ENCODE data around the gene LTB4R2.
"Not testable (repeated sequence)": the region's sequence is repeated elsewhere in the genome, so short reads cannot be mapped to it uniquely, and the experiment has no call there.

LTB4R2 gene

DNA sequence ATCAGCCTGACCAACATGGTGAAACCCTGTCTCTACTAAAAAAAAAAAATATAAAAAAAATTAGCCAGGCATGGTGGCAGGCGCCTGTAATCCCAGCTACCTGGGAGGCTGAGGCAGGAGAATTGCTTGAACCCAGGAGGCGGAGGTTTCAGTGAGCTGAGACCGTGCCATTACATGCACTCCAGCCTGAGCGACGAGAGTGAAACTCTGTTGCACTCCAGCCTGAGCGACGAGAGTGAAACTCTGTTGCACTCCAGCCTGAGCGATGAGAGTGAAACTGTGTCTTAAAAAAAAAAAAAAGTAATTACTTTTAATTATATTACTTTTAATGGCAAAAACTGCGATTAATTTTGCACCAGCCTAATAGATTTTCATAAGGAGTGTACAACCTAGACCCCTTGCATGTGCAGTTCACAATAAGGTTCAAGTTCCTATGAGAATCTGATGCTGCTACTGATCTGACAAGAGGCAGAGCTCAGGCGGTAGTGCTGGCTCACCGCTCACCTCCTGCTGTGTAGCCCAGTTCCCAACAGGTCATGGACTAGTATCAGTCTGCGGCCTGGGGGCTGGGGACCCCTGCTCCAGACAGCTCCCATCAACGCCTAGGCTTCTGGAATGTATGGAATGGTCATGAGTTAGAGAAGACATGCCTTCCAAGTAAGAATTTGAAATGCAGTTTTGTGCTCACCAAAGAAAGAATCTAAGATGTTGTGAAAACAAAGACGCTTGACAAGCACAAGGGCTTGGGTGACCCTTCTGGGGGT lies 11.5 kb downstream of the LTB4R2 start:
- no peak for DNase-seq

DNA sequence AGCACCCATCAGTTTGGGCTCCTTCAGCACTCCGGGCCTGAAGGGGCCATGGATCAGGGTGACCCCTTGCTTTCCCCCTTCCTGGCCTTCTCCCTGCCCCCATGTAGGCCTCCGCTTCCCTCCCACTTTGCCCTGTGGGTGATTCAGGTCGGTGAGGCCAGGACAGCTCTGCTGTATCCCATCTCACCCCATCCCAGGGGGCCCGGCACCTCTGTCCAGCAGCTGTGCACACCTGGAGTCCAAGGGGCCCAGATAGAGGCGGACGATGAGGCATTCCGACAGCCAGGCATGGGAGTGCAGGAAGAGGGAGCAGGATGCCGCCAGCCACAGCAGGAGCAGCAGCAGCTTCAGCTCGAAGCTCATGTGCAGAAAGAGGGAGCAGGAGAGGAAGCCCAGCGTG lies 12.7 kb downstream of the LTB4R2 start:
- DNase-seq, result no peak

DNA sequence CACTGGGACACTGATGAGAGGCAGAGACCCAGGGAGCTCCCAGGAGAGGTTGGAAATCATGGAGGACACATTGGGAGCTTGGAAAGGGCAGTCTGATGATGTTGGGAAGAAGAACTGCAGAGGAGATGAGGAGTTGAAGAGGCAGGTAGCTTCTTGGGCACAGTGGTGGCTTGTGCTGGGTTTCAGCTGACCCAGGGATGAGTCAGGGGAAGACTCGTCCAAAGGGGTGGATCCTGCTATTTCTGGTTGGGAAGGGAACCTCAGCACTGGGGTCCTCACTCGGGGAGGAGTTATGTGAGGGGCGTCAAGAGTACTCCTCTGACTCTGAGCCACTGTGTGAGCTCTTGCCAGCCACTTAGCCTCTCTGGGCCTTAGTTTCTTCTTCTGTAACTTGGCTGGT lies 13.4 kb downstream of the LTB4R2 start:
- no peak for DNase-seq

DNA sequence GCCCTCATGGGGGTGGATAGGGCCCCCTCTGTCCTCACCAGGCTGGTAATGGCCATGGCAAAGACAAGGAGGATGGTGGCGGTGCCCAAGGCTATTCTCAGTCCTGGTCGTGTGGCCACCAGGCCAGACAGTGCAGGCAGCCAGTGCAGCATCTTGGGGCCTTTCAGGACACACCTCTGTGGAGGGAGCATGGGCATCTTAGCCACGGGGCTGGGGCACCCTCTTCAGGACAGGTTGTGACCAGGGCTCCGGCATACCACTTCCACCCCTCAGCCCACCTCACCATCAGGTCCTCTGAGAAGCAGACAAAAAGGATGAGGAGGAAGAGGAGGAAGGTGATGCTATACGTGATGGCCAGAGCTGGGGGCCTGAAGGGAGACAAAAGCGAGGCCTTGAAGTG lies 14.1 kb downstream of the LTB4R2 start:
- DNase-seq, result no peak

DNA sequence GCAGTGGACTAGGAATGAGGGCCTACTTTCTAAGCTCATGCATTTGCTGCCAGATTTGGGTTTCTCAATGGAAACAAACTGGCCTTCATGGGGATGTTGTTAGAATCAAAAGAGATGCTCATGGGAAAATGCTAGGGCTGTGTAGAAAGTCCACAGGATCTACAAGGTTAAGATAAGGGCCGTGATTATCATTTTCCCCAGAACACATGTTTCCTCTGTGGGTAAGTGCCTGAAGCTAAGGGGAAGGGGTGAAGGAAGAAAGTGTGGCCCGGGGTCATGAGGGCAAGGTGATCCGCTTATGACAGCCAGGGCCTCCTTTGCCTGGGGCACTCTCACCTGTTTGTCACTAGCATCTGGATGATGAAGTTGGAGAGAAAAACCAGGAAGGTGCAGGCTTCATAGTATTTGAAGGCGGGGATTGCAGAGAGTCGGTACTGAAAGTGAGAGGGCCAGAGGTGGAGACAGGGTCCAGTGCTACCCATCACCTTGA lies 15.1 kb downstream of the LTB4R2 start:
- DNase-seq, result no peak

DNA sequence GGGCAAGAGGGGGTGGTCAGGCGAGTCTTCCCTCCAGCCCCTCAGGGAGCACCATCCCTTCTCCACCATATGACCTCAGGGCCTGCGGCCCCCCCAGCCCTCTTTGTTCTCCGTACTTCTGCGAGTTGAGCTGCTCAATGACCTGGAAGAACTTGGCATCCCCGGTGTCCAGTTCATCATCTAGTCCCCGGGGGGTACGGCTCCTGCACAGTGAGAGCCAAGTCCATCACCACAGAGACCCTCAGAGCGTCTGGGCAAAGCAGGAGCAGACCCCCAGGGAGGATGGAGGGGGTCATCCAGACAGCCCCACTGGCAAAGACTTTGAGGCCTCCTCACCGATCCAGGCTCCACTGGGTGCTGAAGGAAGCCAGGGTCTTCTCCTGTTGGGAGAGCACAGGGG lies 16.0 kb downstream of the LTB4R2 start:
- no peak for DNase-seq

DNA sequence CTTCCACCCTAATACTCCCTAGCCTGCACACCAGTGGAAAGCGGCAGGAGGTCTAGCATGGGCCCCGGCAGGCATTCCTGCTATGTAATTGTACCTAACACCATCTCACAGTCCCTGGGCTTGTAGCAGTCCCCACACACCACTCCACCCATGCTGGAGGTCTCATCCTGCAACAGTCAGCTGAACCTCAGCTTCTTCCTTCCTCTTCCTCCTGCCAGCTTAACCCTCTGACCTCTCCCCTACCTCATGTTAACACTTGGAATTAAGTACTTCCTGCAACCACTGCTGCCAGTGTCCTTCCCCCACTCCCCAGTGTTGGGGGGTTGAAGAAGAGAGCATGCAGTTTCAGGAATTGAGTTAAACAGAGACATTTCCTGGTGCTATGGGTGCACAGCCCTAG lies 17.4 kb downstream of the LTB4R2 start:
- DNase-seq, result no peak

DNA sequence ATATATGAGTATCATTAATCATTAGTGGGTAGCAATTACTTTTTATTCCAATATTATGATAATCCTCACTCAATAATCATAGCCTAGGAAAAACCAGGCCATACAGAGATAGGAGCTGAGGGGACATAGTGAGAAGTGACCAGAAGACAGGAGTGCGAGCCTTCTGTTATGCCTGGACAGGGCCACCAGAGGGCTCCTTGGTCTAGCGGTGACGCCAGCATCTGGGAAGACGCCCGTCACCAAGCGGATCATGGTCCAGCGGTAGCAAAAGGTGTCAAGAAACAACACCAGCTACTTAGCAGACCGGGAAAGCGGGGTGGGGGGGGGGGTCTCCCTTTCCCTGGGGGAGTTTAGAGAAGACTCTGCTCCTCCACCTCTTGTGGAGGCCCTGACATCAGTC lies 18.0 kb downstream of the LTB4R2 start:
- not testable (repeated sequence) for DNase-seq

DNA sequence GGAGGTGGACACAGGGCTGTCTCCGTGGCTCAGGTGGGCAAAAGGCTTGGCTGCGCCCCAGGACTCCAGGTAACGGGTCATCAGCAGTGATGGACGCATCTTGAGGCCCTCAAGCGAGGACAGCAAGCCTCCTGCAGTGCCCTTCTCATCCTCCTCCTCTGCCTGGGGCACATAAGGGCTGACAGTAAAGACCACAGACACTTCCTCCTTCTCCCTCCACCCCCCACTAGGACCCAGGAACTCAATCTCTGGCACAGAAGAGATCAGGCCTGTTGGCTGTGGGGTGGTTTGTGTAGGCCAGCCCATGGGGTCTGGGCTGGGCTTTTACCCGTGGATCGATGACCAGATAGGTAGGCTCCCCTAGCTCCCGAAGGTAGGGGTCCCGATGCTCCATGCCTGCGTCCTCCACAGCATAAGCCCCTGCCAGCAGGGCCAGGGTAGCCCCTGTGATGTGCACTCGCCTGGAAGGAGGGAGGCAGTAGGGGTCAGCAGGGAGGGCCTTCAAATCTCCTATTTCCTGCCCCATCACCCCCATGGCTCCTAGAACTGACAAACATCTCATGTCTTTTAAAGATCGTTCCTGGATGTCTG lies 19.2 kb downstream of the LTB4R2 start:
- no peak for DNase-seq

DNA sequence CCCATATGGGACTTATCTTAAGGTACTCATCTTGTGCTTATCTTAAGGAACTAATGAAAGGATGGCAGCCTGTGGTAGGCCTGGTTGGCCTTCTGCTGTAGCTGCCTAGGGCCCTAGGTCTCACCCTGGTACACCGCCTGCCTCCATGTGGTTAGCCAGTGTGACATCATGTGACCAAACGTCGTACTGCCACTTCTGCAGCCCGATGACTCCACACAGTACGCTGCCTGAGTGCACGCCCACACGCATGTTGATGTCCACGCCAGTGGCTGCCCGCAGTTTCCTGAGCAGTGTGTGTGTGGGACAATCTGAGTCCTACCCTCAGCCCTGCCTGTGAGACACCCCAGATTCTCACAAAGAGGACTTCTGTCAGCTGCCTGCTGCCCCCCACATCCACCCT lies 19.8 kb downstream of the LTB4R2 start:
- peak; percentile 85 for DNase-seq

DNA sequence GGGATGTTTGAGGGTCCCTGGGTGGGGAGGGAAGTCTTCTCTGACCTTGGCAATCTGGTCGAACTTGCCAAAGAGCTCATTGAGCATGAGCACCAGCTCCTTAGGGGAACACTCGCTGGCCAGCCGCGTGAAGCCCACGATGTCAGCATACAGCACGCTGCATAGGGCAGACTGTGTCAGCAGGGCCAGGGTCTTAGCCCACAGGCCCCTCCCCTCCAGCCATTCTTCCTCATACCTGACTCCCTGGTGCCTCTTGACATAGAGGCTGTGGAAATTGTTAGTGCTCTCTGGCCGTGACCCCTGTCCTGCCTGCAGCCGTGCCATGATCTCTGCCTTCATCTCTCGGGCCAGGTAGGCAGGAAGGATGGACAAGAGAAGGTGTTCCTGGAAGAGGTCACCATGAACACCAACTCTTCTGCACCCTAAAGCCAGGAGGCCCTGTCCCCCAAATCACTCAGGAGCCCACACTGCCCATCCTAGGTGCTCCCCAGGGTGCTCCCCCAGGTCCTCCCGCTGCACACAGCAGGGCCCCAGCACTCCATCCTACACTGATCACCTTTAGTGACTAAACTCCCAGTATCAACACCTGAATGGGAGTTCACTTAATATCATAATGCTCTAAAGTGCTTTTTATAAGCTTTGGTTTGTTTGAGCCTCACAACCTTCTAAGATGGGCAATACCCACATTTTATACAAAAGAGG lies 21.2 kb downstream of the LTB4R2 start:
- no peak for DNase-seq

DNA sequence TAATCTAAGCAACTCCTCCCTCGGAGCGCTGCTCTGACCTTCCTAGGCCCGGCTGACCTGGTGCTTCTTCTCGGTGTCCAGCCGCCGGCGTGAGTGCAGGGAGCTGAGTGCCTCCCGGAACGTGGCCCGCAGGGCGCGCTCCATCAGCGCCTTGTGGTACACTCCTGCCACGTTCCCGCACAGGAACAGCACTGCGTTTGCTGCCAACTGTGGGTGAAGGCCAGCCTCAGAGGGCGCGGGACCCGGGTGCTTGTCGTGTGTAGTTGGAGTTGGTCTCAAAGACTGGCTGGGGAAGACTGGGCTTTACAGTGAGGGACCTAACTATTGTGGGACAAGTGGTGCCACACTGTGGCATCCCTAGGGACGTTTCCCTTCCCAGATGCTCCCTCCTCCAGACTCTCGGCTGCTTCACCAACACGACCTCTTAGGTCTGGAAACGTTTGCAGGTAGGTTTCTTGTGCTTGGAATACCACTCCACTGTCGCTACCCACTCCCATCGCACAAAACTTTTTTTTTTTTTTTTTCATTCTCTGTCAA lies 21.9 kb downstream of the LTB4R2 start:
- DNase-seq, result no peak

DNA sequence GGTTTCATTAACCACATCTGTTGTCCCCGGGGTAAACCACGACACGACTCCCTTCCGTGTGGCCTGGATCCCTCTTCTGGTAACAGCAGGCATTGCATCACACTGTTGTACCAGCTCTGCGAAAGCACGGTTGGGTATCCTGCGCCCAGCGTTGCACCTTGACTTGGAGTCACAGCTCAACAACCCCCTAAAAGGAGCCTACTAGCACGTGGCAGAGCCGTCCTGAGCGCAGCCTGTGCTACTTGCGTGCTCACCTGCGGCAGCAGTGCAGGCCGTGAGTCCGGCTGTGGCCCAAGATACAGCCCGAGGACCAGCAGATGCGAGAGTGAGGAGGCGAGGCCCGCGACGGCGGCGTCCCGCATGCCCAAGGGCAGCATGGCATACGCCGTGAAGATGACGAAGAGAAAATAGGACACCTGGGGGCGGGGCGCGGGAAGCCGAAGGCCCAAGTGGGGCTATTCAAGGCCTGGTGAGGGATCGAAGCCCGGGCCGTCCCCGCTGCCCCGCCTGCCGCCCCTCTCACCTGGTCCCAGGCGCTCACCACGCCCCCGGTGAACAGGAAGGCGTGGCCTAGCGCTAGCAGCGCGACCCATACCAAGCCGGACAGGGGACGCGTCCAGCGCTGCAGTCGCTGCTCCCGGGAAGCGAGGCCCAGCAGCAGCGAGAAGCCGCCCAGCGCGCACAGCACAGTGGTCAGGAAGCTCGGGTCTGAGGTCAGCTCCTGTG lies 22.5 kb downstream of the LTB4R2 start:
- peak; percentile 94 for DNase-seq

DNA sequence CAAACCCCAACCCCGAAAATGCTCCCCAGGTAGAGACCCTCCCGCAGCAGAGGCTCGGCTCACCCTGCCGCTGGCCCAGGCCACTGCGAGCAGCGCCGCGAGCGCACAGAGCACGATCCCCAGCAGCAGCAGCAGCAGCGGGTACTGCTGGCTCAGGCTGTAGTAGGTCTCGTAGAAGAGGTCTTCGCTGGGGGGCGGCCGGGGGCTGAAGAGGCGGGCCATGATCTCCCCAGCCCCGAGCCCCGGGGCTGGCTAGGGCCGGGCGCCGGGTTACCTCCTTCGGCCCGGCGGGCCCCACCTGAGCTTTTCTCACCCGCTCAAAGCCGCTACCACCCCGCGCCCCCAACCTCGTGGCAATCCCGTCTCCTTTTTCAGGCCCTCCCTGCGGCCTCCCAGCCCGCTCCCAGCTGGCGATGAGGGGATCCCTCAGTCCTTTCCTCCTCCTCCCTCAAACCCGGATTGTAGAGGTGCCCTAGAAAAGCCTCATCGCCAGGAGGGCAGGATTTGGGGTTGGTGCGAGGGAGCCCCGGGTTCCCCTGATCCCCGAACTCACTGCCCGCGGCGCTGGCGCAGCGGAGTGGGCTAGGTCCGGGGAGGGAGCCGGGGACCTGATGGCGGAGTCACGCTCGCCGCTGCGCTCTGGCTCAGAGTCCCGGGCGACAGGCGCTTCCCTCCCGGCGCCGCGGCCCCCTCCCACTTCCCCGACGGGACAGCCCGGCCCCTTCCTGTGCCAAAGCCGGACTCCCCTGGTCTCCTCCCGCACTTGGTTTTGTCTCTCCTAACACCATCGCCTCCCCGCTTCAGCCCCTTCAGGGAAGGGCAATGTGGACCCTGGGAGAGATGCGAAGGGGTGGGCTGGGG lies 24.7 kb downstream of the LTB4R2 start, which contains the start of gene ADCY4:
ADCY4 (minus strand) TSS at position 641 of the 861 bp plus-strand sequence; CDS start at position 222, 419 bp downstream.
- DNase-seq, result no peak

DNA sequence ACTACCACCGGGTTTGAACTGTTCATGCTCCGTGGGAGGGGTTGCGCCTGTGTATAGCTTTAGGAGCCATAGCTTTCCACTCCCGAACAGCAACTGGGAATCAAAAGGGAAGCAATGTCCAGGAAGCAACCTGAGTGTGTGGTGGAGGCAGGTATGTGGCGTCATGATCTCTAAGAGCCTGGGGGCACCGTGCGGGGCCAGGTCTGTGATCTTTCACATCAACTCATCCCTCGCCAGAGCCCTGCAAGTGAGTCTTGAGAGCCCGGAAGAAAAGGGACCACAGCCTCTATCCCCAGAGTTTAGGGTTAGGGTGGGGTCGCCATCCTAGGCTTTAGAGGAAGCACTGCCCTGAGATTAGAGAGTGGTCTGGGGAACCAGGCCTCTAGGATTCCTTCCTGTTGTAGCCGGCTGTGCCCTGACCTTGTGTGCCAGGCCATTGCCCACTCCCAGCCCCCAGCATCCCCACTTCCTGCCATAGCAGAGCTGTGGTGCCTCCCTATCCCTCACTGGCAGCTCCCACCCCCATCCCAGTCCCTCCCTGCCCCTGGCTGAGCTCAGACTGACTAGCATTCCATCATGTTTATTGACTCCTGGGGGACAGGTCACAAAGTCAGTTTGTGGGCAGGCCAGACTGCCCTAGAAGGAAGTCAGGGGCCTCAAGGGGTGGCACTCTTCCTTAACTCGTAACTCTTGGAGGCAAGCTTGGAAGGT lies 25.7 kb downstream of the LTB4R2 start:
- DNase-seq, result no peak

DNA sequence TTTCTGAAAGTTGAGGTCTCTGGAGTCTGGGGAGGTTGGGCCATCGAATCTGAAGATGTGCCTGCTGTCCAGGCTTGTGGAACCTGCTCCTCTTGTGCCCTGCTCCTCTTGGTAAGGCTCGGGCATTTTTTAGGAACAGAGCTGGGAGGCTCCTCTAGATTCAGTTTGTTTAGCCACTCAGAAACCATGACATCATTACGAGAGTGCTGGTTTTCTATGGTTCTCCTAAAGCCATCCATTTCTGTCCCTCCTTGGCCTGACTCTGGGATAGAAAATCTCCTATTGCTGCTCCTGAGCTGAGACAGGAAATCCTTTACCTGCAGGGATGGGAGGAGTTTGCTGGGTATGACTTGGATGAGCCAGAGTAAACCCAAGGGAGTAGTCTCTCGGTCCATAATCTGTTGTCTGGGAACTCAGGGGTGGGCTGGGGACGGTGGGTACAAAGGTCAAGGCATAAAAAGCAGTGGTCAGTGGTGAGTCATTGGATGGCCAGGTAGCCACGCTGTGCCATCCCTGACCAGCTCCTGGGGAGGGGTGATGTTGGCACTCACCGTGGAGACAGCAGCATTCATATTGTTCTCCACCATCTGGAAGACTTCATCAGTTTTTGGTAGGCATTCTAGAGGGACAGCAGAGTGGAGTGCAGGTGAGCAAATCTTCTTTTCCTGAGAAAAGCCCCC lies 27.3 kb downstream of the LTB4R2 start:
- DNase-seq, result no peak

DNA sequence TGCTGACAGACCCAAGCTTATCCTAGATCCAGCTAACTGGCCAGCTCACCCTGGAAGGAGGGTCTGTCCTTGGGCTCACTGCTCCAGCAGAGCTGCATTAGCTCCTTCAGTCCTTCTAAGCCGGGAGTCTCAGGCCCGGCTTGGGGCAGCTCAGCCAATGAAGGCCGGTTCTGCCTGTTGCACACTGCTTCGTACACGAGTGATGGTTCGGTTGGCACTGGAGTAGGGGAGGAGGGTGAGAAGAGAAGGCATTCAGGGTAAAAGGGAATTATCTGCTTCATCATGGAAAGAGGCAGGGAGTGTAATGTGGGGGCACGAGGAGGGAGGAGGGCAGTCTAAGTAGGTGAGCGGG lies 27.9 kb downstream of the LTB4R2 start:
- no peak for DNase-seq

DNA sequence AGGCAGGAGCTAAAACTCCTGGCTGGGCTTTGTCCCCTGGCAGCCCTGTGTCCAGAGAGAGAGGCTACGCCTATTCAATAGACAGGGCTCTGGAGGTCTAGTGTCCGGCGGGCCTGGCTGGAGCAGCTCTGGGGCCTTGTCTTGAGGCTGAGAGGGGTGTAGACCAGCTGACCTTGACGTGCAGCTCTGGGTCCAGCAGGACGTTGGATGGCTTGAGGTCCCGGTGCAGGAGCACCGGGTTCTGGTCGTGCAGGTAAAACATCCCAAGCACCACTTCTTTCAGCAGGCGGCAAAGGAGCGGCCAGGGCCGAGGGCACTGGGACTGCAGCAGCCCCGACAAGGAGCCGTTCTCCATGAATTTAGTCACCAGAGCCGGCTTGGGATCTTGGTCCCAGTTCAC lies 28.9 kb downstream of the LTB4R2 start:
- DNase-seq, result no peak

DNA sequence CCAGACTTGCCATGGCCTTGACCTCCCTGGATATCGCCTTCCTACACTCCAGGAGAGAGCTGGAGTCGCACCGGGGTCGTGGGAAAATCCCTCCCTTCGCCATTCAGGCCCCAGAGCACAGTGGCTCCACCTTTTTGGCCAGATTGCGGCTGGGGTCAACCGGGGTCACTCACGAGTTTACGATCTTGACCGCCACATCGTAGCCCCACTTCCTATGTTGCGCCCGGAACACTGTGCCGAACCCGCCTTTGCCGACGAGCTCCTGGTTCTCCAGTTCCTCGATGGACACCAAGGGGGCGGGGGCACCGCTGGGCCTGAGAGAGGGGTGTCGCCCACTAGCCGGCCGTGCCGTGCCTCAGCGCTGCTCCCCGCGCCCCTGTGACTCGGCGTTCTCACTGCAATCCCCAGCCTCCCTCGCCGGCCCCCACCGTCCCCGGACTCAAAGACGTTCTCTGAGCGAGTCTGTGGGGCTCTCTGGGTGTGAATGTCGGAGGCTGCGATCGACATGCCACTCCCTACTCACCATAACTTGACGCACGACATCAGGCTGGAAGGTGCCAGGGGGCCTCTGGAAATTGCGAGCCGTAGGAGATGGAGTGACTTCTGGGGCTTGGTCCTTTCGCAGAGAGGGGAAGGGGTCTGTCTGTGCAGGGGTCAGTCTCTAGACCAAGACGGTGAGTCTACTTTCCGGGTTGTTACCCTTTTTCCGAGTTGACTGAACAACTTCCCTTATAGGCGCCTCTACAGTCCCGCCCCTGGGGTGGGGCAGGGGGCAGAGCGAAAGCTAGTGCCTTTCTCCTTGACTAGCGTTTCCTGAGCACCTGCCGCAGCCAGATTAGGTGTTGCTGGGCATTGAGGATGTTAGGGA lies 29.6 kb downstream of the LTB4R2 start, which contains the start of gene RIPK3:
RIPK3 (minus strand) TSS at position 708 of the 868 bp plus-strand sequence; CDS start at position 543, 165 bp downstream.
- DNase-seq, result peak; percentile 73

DNA sequence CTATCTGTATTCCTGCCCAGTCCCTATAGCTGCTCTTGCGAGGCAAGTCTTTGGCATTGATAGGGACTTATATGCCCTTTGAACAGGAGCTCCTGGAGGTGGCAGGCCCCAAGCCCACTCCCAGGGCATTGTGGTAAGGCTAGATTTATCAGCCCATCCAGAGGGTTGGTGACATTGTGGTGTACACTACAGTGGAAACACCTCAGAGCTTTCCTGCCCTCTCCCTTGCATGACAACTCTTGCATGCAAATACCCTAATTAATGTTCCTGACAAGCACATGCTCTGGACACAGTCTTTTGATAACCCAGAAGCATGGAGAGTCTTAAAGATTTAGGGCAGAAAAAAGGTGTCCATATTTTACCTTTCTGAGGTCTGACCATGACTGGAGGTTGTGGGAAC lies 30.7 kb downstream of the LTB4R2 start:
- no peak for DNase-seq

Data from hematopoietic multipotent progenitor cell treated with erythropoietin and hydrocortisone succinate and interleukin-3 and kit ligand, for 6 days (in vitro differentiated cells).